Measurements from ENCODE around the gene RNF215.

The RNF215 gene

GRCh38 chr22:30386960-30387827 lies at the start of gene RNF215:
TSS of gene RNF215 (minus strand) at chr22:30387411. CDS start at chr22:30387313, 98 bp downstream.
- DNase-seq (ENCODE audit: low read depth, low spot score) = no peak
- Histone ChIP-seq H3K36me3 (ENCODE audit: control insufficient read depth, insufficient read depth, low read length) (no peaks in the 10 kb centered on the region), H3K9me3 (ENCODE audit: control insufficient read depth, insufficient read depth, low read length) (no peaks in the 10 kb centered on the region), H3K27me3 (ENCODE audit: control insufficient read depth, insufficient read depth, low read length) (no peaks in the 10 kb centered on the region), H3K4me3 (ENCODE audit: low read length) (peak within 1 kb of the TSS; percentile 69; the same call in 1 of the 2 replicates), H3K4me1 (ENCODE audit: control insufficient read depth, insufficient read depth, low read length) (0 out of 2 replicates have a peak, but pooled peaks cover 2% of the 10 kb centered on the region), H3K27ac (ENCODE audit: low read length) (no peak within 1 kb of the TSS)
- no CpG with 5 or more reads among the region's 95 CpGs for WGBS (ENCODE audit: insufficient coverage, insufficient read length)

GRCh38 chr22:30436196-30436595 lies 49.0 kb upstream of the RNF215 start:
- WGBS (ENCODE audit: insufficient coverage, insufficient read length) = no CpG with 5 or more reads among the region's 2 CpGs

GRCh38 chr22:30435674-30436126 lies 48.5 kb upstream of the RNF215 start:
- no peak overlapping the region for H3K27ac ChIP-seq (ENCODE audit: low read length)
- no peaks in the 10 kb centered on the region for H3K36me3 ChIP-seq (ENCODE audit: control insufficient read depth, insufficient read depth, low read length)
- H3K27me3 ChIP-seq (ENCODE audit: control insufficient read depth, insufficient read depth, low read length) = no peaks in the 10 kb centered on the region
- no CpG with 5 or more reads among the region's 6 CpGs for WGBS (ENCODE audit: insufficient coverage, insufficient read length)
- no peak overlapping the region for H3K4me3 ChIP-seq (ENCODE audit: low read length)
- no peak for DNase-seq (ENCODE audit: low read depth, low spot score)
- H3K4me1 ChIP-seq (ENCODE audit: control insufficient read depth, insufficient read depth, low read length) = no peaks in the 10 kb centered on the region
- no peaks in the 10 kb centered on the region for H3K9me3 ChIP-seq (ENCODE audit: control insufficient read depth, insufficient read depth, low read length)

More at GRCh38 chr22:30436196-30436595, 49.0 kb upstream of the RNF215 start:
- H3K9me3 ChIP-seq (ENCODE audit: control insufficient read depth, insufficient read depth, low read length) = no peaks in the 10 kb centered on the region
- no peaks in the 10 kb centered on the region for H3K4me1 ChIP-seq (ENCODE audit: control insufficient read depth, insufficient read depth, low read length)
- no peak overlapping the region for H3K27ac ChIP-seq (ENCODE audit: low read length)
- H3K27me3 ChIP-seq (ENCODE audit: control insufficient read depth, insufficient read depth, low read length) = no peaks in the 10 kb centered on the region
- no peak for DNase-seq (ENCODE audit: low read depth, low spot score)
- no peak overlapping the region for H3K4me3 ChIP-seq (ENCODE audit: low read length)
- no peaks in the 10 kb centered on the region for H3K36me3 ChIP-seq (ENCODE audit: control insufficient read depth, insufficient read depth, low read length)

- Histone ChIP-seq H3K36me3 (ENCODE audit: control insufficient read depth, insufficient read depth, low read length) (no peaks in the 10 kb centered on the region), H3K27ac (ENCODE audit: low read length) (no peak overlapping the region), H3K4me1 (ENCODE audit: control insufficient read depth, insufficient read depth, low read length) (peaks cover 2% of the 10 kb centered on the region; the same call in 1 of the 2 replicates), H3K27me3 (ENCODE audit: control insufficient read depth, insufficient read depth, low read length) (no peaks in the 10 kb centered on the region), H3K9me3 (ENCODE audit: control insufficient read depth, insufficient read depth, low read length) (no peaks in the 10 kb centered on the region), H3K4me3 (ENCODE audit: low read length) (no peak overlapping the region)
- DNase-seq (ENCODE audit: low read depth, low spot score) = no peak
- no CpG with 5 or more reads among the region's 1 CpG for WGBS (ENCODE audit: insufficient coverage, insufficient read length)
Observed at GRCh38 chr22:30434843-30435242, 47.6 kb upstream of the RNF215 start.

- DNase-seq (ENCODE audit: low read depth, low spot score) = no peak
- WGBS (ENCODE audit: insufficient coverage, insufficient read length) = no CpG with 5 or more reads among the region's 1 CpG
- Histone ChIP-seq H3K27me3 (ENCODE audit: control insufficient read depth, insufficient read depth, low read length) (no peaks in the 10 kb centered on the region), H3K4me3 (ENCODE audit: low read length) (no peak overlapping the region), H3K36me3 (ENCODE audit: control insufficient read depth, insufficient read depth, low read length) (peaks cover 1% of the 10 kb centered on the region; the same call in 1 of the 2 replicates), H3K27ac (ENCODE audit: low read length) (no peak overlapping the region), H3K4me1 (ENCODE audit: control insufficient read depth, insufficient read depth, low read length) (peaks cover 2% of the 10 kb centered on the region; the same call in 1 of the 2 replicates), H3K9me3 (ENCODE audit: control insufficient read depth, insufficient read depth, low read length) (no peaks in the 10 kb centered on the region)
Observed at GRCh38 chr22:30433773-30434172, 46.6 kb upstream of the RNF215 start.

GRCh38 chr22:30433227-30433626 lies 46.0 kb upstream of the RNF215 start:
- Histone ChIP-seq H3K36me3 (ENCODE audit: control insufficient read depth, insufficient read depth, low read length) (peaks cover 7% of the 10 kb centered on the region; the same call in 1 of the 2 replicates), H3K4me1 (ENCODE audit: control insufficient read depth, insufficient read depth, low read length) (peaks cover 2% of the 10 kb centered on the region; the same call in 1 of the 2 replicates), H3K4me3 (ENCODE audit: low read length) (no peak overlapping the region), H3K9me3 (ENCODE audit: control insufficient read depth, insufficient read depth, low read length) (no peaks in the 10 kb centered on the region), H3K27ac (ENCODE audit: low read length) (no peak overlapping the region), H3K27me3 (ENCODE audit: control insufficient read depth, insufficient read depth, low read length) (no peaks in the 10 kb centered on the region)
- no CpG with 5 or more reads among the region's 3 CpGs for WGBS (ENCODE audit: insufficient coverage, insufficient read length)
- DNase-seq (ENCODE audit: low read depth, low spot score) = no peak

- WGBS (ENCODE audit: insufficient coverage, insufficient read length) = no CpG with 5 or more reads among the region's 2 CpGs
- DNase-seq (ENCODE audit: low read depth, low spot score) = no peak
- Histone ChIP-seq H3K4me3 (ENCODE audit: low read length) (no peak overlapping the region), H3K4me1 (ENCODE audit: control insufficient read depth, insufficient read depth, low read length) (peaks cover 2% of the 10 kb centered on the region; the same call in 1 of the 2 replicates), H3K9me3 (ENCODE audit: control insufficient read depth, insufficient read depth, low read length) (no peaks in the 10 kb centered on the region), H3K27ac (ENCODE audit: low read length) (no peak overlapping the region), H3K27me3 (ENCODE audit: control insufficient read depth, insufficient read depth, low read length) (no peaks in the 10 kb centered on the region), H3K36me3 (ENCODE audit: control insufficient read depth, insufficient read depth, low read length) (peaks cover 7% of the 10 kb centered on the region; the same call in 1 of the 2 replicates)
Observed at GRCh38 chr22:30432520-30432919, 45.3 kb upstream of the RNF215 start.

- no peak for DNase-seq (ENCODE audit: low read depth, low spot score)
- peaks cover 7% of the 10 kb centered on the region; the same call in 1 of the 2 replicates for H3K36me3 ChIP-seq (ENCODE audit: control insufficient read depth, insufficient read depth, low read length)
- no peak overlapping the region for H3K4me3 ChIP-seq (ENCODE audit: low read length)
- H3K9me3 ChIP-seq (ENCODE audit: control insufficient read depth, insufficient read depth, low read length) = no peaks in the 10 kb centered on the region
- no CpG with 5 or more reads among the region's 4 CpGs for WGBS (ENCODE audit: insufficient coverage, insufficient read length)
- no peak overlapping the region for H3K27ac ChIP-seq (ENCODE audit: low read length)
- H3K27me3 ChIP-seq (ENCODE audit: control insufficient read depth, insufficient read depth, low read length) = no peaks in the 10 kb centered on the region
- peaks cover 2% of the 10 kb centered on the region; the same call in 1 of the 2 replicates for H3K4me1 ChIP-seq (ENCODE audit: control insufficient read depth, insufficient read depth, low read length)
Observed at GRCh38 chr22:30432096-30432495, 44.9 kb upstream of the RNF215 start.

GRCh38 chr22:30430933-30431332 lies 43.7 kb upstream of the RNF215 start:
- peaks cover 2% of the 10 kb centered on the region; the same call in 1 of the 2 replicates for H3K4me1 ChIP-seq (ENCODE audit: control insufficient read depth, insufficient read depth, low read length)
- H3K9me3 ChIP-seq (ENCODE audit: control insufficient read depth, insufficient read depth, low read length) = no peaks in the 10 kb centered on the region
- no peaks in the 10 kb centered on the region for H3K27me3 ChIP-seq (ENCODE audit: control insufficient read depth, insufficient read depth, low read length)
- DNase-seq (ENCODE audit: low read depth, low spot score) = no peak
- H3K36me3 ChIP-seq (ENCODE audit: control insufficient read depth, insufficient read depth, low read length) = peaks cover 7% of the 10 kb centered on the region; the same call in 1 of the 2 replicates
- H3K4me3 ChIP-seq (ENCODE audit: low read length) = no peak overlapping the region
- no CpG with 5 or more reads among the region's 4 CpGs for WGBS (ENCODE audit: insufficient coverage, insufficient read length)
- no peak overlapping the region for H3K27ac ChIP-seq (ENCODE audit: low read length)

- no peak overlapping the region for H3K4me3 ChIP-seq (ENCODE audit: low read length)
- no peaks in the 10 kb centered on the region for H3K27me3 ChIP-seq (ENCODE audit: control insufficient read depth, insufficient read depth, low read length)
- no peak overlapping the region for H3K27ac ChIP-seq (ENCODE audit: low read length)
- no peaks in the 10 kb centered on the region for H3K9me3 ChIP-seq (ENCODE audit: control insufficient read depth, insufficient read depth, low read length)
- H3K36me3 ChIP-seq (ENCODE audit: control insufficient read depth, insufficient read depth, low read length) = peaks cover 7% of the 10 kb centered on the region; the same call in 1 of the 2 replicates
- no CpG with 5 or more reads among the region's 4 CpGs for WGBS (ENCODE audit: insufficient coverage, insufficient read length)
- DNase-seq (ENCODE audit: low read depth, low spot score) = no peak
- H3K4me1 ChIP-seq (ENCODE audit: control insufficient read depth, insufficient read depth, low read length) = peaks cover 2% of the 10 kb centered on the region; the same call in 1 of the 2 replicates
Observed at GRCh38 chr22:30429887-30430286, 42.7 kb upstream of the RNF215 start.

All from iPS DF 6.9 (cell line).